H4 (cell line): ENCODE results near the gene PTTG1IP2. TPM values are rescaled to one million over a fixed set of nuclear protein-coding genes. Genes with fewer than 3 reads are reported as not detected.

Experiments used
- total RNA-seq: library from RNA; depleted of rRNA; stranded (reverse); fragments of >200 nt; shearing (Covaris generic); gene quantifications from 2 replicates; pipeline ENCODE4 v1.2.3, GENCODE V29; 2014; rRNA removed

PTTG1IP2 gene
- total RNA-seq, 1 experiment from 2014 or later = not detected

Other genes with a start within 250 kb of the PTTG1IP2 start
- gene CFAP69, start 224.5 kb upstream of the PTTG1IP2 start, total RNA-seq = 1.3 and 1.8 TPM in 2 replicates
- gene FAM237B, start 148.3 kb upstream of the PTTG1IP2 start, total RNA-seq = not detected in 2 replicates
- 23.1 and 28.2 TPM in 2 replicates for gene GTPBP10, start 122.9 kb upstream of the PTTG1IP2 start, total RNA-seq
- gene CLDN12, start 66.2 kb upstream of the PTTG1IP2 start, total RNA-seq = 31.2 and 40.5 TPM in 2 replicates
- 9.9 and 14.0 TPM in 2 replicates for gene CDK14, start 126.7 kb downstream of the PTTG1IP2 start, total RNA-seq